Activated CD4-positive, alpha-beta T cell treated with anti-CD3 and anti-CD28 coated beads, Interleukin-10, Interleukin-2, amounts not matched to agents 100 ng/mL and 50 ng/mL, durations not matched to agents 16 hours and 8 hours (primary cell): Measurements from ENCODE around the gene FNBP1.

ENCODE experiments used
- DNase-seq: peaks from one replicate; pipeline ENCODE4 v3.0.0-alpha.2; 2020

FNBP1 gene

DNA sequence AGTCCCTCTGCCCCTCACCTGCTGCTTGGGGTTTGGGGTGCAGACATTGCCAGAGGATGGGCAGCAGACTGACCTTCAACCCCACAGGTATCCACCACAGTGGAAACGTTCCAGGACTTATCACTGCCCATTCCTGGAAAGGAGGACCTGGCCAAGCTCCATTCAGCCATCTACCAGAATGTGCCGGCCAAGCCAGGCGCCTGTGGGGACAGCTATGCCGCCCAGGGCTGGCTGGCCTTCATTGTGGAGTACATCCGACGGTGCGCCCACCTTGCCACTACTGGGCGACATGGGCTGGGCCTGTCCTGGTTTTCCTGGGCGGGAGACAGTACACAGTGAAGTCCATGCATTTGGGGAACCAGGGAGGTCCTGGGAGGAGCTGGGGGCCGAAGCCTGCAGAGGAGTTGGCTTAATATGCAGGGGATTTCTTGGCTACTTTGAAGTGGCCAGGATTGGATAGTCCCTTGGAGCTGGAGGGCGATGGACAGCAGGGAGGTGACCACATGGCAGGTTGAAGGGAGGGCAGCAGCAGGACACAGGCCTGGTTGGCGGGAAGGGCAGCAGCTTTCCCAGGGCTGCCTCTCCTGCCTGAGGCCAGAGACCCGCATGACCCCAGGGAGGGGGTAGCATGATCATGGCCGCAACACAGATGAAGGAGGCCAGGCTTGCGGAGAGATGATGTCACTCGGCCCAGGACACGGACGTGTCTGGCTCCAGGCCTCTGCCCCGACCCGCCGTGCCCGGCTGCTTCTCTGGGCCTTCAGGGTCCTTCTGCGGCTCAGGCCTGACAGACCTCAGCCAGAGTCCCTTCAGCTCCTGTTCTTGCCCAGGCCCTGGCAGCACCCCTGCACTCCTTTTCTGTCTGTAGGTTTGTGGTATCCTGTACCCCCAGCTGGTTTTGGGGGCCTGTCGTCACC, 173.1 kb downstream of the FNBP1 start:
- no peak for DNase-seq

GRCh38 chr9:129868872-129869486, 174.0 kb downstream of the FNBP1 start:
- peak; percentile 96 for DNase-seq

GRCh38 chr9:129868023-129868871, 174.7 kb downstream of the FNBP1 start:
- no peak for DNase-seq

GRCh38 chr9:129867136-129868022, 175.6 kb downstream of the FNBP1 start:
- peak; percentile 46 for DNase-seq

GRCh38 chr9:129866394-129867135, 176.4 kb downstream of the FNBP1 start:
- peak; percentile 42 for DNase-seq

DNA sequence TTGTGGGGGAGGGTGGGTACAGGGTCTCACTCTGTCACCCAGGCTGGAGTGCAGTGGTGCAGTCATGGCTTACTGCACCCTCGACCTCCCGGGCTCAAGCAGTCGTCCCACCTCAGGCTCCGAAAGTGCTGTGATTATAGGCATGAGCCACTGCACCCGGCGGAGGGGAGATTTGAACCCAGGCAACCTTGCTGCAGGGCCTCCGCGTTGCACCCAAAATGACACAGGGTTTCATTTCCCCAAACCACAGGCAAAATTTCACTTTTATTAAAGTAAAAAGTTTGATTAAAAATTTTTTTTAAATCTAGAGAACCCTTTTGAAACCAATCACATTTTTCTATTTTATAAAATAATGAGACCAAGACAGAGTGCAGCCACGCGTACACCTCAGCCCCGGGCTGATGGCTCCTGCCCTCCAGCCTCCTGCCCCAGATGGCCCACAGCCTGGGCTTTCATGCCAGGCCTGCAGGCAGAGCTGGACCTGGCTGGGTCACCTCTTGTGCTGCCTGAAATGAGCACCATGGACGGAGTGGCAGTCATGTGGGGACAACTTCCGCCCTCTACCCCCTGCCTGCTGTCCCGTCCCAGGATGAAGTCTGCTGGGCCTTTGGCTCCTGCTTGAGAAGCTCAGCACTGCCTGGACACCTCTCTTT, 177.2 kb downstream of the FNBP1 start:
- no peak for DNase-seq

DNA sequence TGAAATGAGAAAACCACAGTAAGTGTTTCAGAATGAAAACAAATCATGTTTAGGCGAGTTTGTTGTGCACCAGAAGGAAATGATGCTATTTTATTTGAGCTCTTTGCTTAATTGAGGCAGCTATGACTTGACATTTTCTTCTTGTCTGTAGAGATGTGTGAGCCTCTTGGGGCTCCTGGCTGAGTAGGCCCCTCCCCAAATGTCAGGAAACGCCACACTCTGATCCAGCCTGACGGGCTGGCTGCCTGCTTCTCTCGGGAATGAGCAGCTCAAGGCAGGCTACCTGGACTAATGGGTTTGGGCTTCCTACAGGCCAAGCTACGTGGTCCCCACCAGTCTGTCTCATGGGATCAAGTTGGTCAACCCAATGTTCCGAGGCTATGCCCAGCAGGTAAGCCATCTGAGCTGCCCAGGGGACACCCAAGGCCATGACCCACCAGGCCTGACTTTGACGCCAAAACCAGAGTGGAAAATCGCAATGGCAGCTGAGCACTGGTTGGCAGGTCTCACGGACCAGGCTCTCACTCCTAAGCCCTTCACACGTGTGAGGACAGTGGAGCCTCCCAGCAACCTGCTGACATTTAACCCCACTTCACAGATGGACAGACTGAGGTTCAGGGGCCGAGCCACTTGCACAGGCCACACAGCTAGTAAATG, 177.9 kb downstream of the FNBP1 start:
- DNase-seq: peak; percentile 84

DNA sequence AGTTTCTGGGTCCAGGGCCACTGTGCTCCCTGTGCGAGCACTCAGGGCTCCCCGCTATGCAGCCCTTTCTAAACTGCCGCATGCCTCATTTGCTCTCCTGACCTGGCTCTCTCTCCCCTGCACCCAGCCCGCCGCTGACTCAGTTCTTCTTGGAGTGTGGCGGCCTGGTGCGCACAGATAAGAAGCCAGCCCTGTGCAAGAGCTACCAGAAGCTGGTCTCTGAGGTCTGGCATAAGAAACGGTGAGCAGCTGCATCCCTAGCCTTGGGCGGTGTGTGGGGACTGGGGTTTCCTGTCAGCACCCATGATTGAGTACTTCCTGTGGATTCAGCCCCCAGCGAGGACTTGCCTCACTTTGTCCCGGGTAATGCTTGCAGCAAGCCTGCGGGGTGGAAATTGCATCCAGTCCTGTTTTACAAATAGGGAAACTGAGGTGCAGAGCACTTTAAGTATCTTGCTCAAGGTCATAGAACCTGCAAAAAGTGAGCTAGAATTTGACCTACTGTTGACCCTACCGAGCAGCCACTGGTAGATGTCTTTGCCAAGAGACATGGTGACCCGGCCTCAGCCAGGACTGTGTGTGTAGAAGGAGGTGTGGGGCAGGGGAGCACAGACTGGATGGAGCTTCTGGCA, 179.8 kb downstream of the FNBP1 start:
- peak; percentile 93 for DNase-seq

DNA sequence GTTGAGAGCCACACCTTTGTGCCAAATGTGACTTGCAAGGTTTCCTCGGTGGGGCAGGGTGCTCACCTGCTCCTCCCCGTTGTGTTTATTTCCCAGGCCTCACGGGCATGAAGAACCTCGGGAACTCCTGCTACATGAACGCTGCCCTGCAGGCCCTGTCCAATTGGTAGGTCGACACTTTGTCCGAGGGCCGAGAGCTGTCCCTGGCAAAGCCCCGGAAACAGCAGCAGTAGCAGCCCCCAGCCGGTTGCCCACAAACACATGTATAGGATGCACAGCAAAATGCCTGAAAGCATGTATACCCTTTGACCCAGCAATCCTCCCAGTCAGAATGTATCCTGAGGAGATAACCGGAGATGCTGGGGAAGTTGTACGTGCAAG, 181.6 kb downstream of the FNBP1 start:
- DNase-seq: no peak

GRCh38 chr9:129860653-129861446, 182.1 kb downstream of the FNBP1 start:
- peak; percentile 68 for DNase-seq

DNA sequence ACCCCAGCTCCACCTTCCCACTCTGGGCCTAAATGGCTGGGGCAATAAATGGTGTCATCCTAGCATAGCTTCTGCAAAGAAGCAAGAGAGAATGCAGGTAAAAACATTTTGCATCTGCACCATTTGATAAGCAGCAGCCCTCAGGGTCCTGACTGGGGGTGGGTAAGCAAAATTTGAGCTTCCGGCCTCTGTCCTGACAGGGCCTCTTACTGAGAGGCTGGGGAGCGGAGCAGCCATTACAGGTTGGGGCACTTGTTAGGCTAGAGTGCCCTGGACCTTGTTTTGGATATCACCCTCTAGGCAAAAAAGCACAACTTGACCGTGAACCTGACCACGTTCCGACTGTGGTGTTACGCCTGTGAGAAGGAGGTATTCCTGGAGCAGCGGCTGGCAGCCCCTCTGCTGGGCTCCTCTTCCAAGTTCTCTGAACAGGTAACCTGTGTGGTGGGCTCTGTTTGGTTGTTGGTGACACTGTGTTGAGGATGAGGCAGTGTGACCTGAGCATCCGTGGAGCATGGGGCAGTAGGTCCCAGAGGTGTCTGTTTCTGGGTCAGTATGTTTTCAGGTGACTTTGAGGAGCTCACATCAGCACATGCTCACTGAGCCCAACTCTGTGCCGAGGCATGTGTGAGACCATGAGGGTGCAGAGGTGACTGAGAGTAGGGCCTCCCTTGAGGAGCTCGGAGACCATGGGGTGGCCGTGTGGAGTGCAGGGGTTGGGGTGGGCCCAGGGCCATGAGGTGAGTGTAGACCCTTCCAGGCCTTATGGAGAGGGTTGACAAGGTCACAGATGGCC, 184.6 kb downstream of the FNBP1 start:
- no peak for DNase-seq

GRCh38 chr9:129857207-129857606, 185.8 kb downstream of the FNBP1 start:
- DNase-seq: no peak

GRCh38 chr9:129854588-129855110, 188.3 kb downstream of the FNBP1 start:
- DNase-seq: peak; percentile 33

DNA sequence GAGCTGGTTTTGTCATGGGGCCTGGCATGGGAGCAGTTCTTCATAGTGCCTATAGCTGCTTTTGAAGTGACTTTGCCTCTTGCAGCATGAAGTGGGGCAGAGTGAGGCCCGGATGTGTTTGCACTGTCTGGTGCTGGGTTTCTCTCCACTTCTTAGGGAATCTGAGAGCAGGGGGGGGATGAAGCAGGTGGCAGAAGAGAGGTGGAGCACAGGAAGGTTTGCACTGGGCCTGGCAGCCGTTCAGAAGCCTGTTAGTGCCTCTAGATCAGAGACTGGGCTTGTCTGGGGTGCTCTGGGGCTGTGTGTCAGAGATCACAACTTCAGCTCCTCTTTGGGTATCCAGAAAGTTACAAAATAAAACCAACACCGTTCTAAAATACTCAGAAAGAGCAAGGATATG, 189.4 kb downstream of the FNBP1 start:
- no peak for DNase-seq

DNA sequence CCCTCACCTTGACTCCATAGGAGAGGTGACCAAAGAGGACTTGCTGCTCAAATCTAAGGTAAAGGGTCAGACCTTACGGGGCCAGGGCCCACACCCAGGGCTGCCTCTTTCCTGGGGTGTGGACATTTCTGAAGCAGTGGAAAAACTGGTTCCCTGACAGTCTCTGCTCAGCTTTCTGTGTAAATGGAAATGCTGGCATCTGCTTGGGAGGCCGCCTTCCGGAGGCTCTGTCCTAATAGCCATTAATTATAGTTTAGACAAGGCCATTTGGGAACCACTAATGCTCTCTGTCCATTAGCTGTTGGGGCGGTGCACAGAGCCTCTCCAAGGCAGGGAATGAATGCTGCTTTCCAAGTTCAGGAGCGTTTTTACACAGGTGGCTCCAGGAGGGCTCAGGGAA, 190.4 kb downstream of the FNBP1 start:
- DNase-seq: no peak

DNA sequence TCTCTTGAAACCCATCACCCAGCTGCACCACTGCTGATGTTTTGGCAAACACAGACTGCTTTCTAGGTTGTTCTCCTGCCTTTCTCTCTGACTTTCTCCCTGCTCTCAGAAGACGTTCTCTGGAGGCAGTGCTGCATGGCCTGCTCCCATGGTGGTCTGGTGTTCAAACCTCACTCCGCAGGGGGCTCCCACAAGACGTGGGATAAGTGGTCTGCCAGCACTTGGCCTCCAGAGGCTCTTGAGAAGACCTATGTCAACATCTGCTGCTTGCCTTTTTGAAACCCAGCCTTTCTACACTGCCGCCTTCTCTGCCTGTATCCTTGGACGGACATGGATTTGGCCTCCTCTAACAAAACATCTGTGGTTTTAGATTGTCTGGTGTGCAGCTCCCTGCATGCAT, 191.2 kb downstream of the FNBP1 start:
- DNase-seq: no peak

DNA sequence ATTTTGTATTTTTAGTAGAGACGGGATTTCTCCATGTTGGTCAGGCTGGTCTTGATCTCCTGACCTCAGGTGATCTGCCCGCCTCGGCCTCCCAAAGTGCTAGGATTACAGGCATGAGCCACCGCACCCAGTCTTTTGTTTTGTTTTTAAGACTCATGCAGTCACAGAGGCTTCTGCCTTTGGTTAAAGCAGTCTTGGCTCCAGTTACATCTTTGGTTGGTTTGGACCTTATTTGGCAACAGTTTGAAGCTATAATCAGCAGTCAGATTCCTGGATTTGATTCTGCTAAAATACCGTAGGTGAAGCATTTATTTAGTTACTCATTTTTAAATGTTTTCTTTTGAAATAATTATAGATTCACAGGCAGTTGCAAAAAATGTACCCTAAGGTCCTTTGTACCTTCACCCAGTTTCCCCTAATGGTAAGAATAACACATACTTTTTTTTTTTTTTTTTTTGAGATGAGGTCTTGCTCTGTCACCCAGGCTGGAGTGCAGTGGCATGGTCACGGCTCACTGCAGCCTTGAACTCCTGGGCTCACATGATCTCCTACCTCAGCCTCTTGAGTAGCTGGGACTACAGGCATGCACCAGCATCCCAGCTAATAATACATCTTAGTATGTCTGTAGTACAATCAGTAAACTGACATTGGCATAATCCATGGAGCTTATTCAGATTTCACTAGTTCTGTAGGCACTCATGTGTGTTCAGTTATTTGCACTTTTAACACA, 192.0 kb downstream of the FNBP1 start:
- no peak for DNase-seq
